ENCODE data around the gene P2RY6. TPM values are rescaled to one million over a fixed set of nuclear protein-coding genes. Genes with fewer than 3 reads are reported as not detected.
A peak's percentile ranks its signal among the peaks of the same experiment; 100 is the strongest.

Gene P2RY6
- total and polyA plus RNA-seq, 2 of the 4 experiments (the other 2 are of a cell fraction): 0.44 TPM; not detected in 1

DNA sequence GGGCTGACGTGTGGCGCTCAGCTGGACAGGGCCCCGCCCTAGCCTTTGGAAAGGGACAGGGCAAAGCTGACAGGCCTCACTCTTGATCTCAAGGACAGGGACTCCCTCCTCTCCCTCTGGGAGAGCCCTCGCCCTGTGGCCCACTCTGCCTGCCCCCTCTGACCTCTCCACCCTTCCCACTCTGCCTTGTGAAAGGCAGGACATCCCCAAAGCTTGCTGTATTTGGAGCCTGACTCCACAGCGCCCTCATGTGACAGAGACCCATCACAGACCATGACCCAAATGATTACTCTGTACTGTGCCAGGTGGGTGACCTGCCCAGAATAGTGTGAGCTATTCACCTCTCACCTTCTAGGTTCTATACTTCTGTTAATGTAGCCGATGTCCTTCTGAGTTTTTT is 35.3 kb upstream of the P2RY6 start:
- no peaks in the 10 kb centered on the region for H3K79me1 ChIP-seq (ENCODE audit: low read depth in 1 of 2, low read length in 2 of 2)
- BruUV-seq (replicated peaks): no TSS peak
- intact Hi-C loops (cut with micrococcal nuclease) (no loop called here), dilution Hi-C loops (cut with HindIII; ENCODE audit: low sequenced_read_pairs, unreplicated experiment) (no loop called here), in situ Hi-C loops (cut with MboI; ENCODE audit: low sequenced_read_pairs) (no loop called here)
- no peak overlapping the region for H3K56ac ChIP-seq (ENCODE audit: extremely low read depth, insufficient read depth, low read length)
- peak overlapping the region; percentile 2 for H2AFZ ChIP-seq (replicated peaks; ENCODE audit: low read length, poor library complexity)
- H3K9me1 ChIP-seq (ENCODE audit: insufficient read depth, low read length): peaks cover 11% of the 10 kb centered on the region
- no peak overlapping the region for H3K14ac ChIP-seq (replicated peaks; ENCODE audit: low read depth, low read length)
- H3K4me3 ChIP-seq (ENCODE audit: insufficient read depth, low read depth, low read length): no peak overlapping the region
- ChIA-PET CTCF (interaction anchor here (0.6 to 1.5 kb wide), 6 partner anchors 9 to 116 kb away, joined by 3 to 6 read pairs (median 4); no protein-coding TSS in a partner anchor), POLR2A (ENCODE audit: unreplicated experiment) (no interaction called here)
- no peak overlapping the region for H3K27ac ChIP-seq (ENCODE audit: insufficient read depth, low read length)
- ATAC-seq (ENCODE audit: low read depth) (peak; percentile 51; the same call in 1 of the 2 replicates), DNase-seq (peak; percentile 18)
- H3K4ac ChIP-seq (ENCODE audit: low read depth, low read length): no peak overlapping the region; the same call in 1 of the 2 replicates
- H2AK5ac ChIP-seq (ENCODE audit: low read depth, low read length): peak overlapping the region; percentile 7; the same call in 1 of the 2 replicates
- H3K23ac ChIP-seq (ENCODE audit: low read depth, low read length): no peak overlapping the region
- no peaks in the 10 kb centered on the region for H3K36me3 ChIP-seq (ENCODE audit: control insufficient read depth, insufficient read depth, low read length)
- H2BK120ac ChIP-seq (ENCODE audit: low read depth, low read length): no peak overlapping the region
- no peaks in the 10 kb centered on the region for H3K9me3 ChIP-seq (ENCODE audit: control insufficient read depth, insufficient read depth, low read length)
- H3K4me1 ChIP-seq (ENCODE audit: control insufficient read depth, insufficient read depth, low read length): peaks cover 17% of the 10 kb centered on the region
- no peak overlapping the region for H2BK5ac ChIP-seq (ENCODE audit: low read depth, low read length, poor library complexity, severe bottlenecking)
- no peak overlapping the region for H4K91ac ChIP-seq (ENCODE audit: insufficient read depth, low read depth, low read length)
- H4K8ac ChIP-seq (ENCODE audit: low read depth in 2 of 2, low read length in 2 of 2): no peak overlapping the region
- H4K20me1 ChIP-seq (ENCODE audit: insufficient read depth, low read length): no peaks in the 10 kb centered on the region
- no peak overlapping the region for H3K4me2 ChIP-seq (ENCODE audit: low read depth, low read length)
- H4K5ac ChIP-seq (ENCODE audit: low read depth, low read length): no peak overlapping the region
- no peak overlapping the region for H2BK20ac ChIP-seq (ENCODE audit: low read depth, low read length)
- TF ChIP-seq FOS (IDR thresholded peaks at IDR 0.05; ENCODE audit: low read depth, low read length) (no peak), SMC3 (IDR thresholded peaks at IDR 0.05; ENCODE audit: low read depth, low read length) (peak; percentile 55), MAZ (IDR thresholded peaks at IDR 0.05; ENCODE audit: borderline replicate concordance, low read depth, low read length) (no peak), RAD21 (IDR thresholded peaks at IDR 0.05; ENCODE audit: low read length) (peak; percentile 59), CEBPB (IDR thresholded peaks at IDR 0.05; ENCODE audit: low read depth, low read length) (peak; percentile 8; the same call in 1 of the 2 replicates)
- TF ChIP-seq, protein P1, sequence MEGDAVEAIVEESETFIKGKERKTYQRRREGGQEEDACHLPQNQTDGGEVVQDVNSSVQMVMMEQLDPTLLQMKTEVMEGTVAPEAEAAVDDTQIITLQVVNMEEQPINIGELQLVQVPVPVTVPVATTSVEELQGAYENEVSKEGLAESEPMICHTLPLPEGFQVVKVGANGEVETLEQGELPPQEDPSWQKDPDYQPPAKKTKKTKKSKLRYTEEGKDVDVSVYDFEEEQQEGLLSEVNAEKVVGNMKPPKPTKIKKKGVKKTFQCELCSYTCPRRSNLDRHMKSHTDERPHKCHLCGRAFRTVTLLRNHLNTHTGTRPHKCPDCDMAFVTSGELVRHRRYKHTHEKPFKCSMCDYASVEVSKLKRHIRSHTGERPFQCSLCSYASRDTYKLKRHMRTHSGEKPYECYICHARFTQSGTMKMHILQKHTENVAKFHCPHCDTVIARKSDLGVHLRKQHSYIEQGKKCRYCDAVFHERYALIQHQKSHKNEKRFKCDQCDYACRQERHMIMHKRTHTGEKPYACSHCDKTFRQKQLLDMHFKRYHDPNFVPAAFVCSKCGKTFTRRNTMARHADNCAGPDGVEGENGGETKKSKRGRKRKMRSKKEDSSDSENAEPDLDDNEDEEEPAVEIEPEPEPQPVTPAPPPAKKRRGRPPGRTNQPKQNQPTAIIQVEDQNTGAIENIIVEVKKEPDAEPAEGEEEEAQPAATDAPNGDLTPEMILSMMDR (conservative IDR thresholded peaks at IDR 0.05; ENCODE audit: low read depth, low read length): peak; percentile 60
- no peaks in the 10 kb centered on the region for H3K27me3 ChIP-seq (ENCODE audit: control insufficient read depth, insufficient read depth, low read length)
- H2AK9ac ChIP-seq (replicated peaks; ENCODE audit: low read depth, low read length, poor library complexity): no peak overlapping the region
- WGBS, 2 experiments (ENCODE audit: extremely low coverage in 2 of 2, insufficient read length in 1 of 2): 60% methylated on average over 1 of the region's 6 CpGs; no CpG with 5 or more reads in 1 of the 2 experiments
- H3K9ac ChIP-seq (ENCODE audit: low read depth, low read length): no peak overlapping the region
- H3K18ac ChIP-seq (ENCODE audit: low read depth, low read length): no peak overlapping the region
- no peak overlapping the region for H2BK15ac ChIP-seq (ENCODE audit: low read depth, low read length)

Measured in IMR-90 (cell line).